Globus pallidus (tissue), 1 donor: Measurements from ENCODE around the gene KLK15.

Experiments
- DNase-seq: peaks from one replicate; pipeline ENCODE4 v3.0.0-alpha.2; 2015; ENCODE audit warnings: low spot score

Gene KLK15, protein sequence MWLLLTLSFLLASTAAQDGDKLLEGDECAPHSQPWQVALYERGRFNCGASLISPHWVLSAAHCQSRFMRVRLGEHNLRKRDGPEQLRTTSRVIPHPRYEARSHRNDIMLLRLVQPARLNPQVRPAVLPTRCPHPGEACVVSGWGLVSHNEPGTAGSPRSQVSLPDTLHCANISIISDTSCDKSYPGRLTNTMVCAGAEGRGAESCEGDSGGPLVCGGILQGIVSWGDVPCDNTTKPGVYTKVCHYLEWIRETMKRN

GRCh38 chr19:50833117-50833801, at the start of gene KLK15:
KLK15 (minus strand) TSS chr19:50833574; CDS start chr19:50831492, 2,082 bp downstream.
- DNase-seq: no peak

- no peak for DNase-seq
Observed at GRCh38 chr19:50882188-50882587, 48.8 kb upstream of the KLK15 start.

- no peak for DNase-seq
Observed at GRCh38 chr19:50880241-50880640, 46.9 kb upstream of the KLK15 start.

DNA sequence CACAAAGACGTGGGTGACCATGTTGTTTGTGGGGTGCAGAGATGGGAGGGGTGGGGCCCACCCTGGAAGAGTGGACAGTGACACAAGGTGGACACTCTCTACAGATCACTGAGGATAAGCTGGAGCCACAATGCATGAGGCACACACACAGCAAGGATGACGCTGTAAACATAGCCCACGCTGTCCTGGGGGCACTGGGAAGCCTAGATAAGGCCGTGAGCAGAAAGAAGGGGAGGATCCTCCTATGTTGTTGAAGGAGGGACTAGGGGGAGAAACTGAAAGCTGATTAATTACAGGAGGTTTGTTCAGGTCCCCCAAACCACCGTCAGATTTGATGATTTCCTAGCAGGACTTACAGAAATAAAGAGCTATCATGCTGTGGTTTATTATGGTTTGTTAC, 45.5 kb upstream of the KLK15 start:
- no peak for DNase-seq

DNA sequence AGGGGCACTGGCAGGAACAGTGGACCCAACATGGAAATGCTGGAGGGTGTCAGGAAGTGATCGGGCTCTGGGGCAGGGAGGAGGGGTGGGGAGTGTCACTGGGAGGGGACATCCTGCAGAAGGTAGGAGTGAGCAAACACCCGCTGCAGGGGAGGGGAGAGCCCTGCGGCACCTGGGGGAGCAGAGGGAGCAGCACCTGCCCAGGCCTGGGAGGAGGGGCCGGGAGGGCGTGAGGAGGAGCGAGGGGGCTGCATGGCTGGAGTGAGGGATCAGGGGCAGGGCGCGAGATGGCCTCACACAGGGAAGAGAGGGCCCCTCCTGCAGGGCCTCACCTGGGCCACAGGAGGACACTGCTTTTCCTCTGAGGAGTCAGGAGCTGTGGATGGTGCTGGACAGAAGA, 44.0 kb upstream of the KLK15 start:
- DNase-seq: no peak

DNA sequence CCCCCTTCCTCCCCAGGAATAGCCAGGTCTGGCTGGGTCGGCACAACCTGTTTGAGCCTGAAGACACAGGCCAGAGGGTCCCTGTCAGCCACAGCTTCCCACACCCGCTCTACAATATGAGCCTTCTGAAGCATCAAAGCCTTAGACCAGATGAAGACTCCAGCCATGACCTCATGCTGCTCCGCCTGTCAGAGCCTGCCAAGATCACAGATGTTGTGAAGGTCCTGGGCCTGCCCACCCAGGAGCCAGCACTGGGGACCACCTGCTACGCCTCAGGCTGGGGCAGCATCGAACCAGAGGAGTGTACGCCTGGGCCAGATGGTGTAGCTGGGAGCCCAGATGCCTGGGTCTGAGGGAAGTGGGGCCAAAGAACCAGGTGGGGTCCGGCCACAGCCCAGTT, 43.1 kb upstream of the KLK15 start:
- DNase-seq: no peak

- no peak for DNase-seq
Observed at GRCh38 chr19:50875795-50876422, 42.5 kb upstream of the KLK15 start.

- no peak for DNase-seq
Observed at GRCh38 chr19:50874211-50874610, 40.8 kb upstream of the KLK15 start.

- DNase-seq: no peak
Observed at GRCh38 chr19:50873056-50873455, 39.7 kb upstream of the KLK15 start, which contains the start of gene KLK2. KLK2 (plus strand) TSS chr19:50873439; CDS start chr19:50873474, 35 bp downstream.

GRCh38 chr19:50870417-50871089, 37.2 kb upstream of the KLK15 start:
- no peak for DNase-seq

DNA sequence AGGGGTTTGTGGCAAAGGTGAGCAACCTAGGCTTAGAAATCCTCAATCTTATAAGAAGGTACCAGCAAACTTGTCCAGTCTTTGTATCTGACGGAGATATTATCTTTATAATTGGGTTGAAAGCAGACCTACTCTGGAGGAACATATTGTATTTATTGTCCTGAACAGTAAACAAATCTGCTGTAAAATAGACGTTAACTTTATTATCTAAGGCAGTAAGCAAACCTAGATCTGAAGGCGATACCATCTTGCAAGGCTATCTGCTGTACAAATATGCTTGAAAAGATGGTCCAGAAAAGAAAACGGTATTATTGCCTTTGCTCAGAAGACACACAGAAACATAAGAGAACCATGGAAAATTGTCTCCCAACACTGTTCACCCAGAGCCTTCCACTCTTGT, 36.1 kb upstream of the KLK15 start:
- no peak for DNase-seq

DNA sequence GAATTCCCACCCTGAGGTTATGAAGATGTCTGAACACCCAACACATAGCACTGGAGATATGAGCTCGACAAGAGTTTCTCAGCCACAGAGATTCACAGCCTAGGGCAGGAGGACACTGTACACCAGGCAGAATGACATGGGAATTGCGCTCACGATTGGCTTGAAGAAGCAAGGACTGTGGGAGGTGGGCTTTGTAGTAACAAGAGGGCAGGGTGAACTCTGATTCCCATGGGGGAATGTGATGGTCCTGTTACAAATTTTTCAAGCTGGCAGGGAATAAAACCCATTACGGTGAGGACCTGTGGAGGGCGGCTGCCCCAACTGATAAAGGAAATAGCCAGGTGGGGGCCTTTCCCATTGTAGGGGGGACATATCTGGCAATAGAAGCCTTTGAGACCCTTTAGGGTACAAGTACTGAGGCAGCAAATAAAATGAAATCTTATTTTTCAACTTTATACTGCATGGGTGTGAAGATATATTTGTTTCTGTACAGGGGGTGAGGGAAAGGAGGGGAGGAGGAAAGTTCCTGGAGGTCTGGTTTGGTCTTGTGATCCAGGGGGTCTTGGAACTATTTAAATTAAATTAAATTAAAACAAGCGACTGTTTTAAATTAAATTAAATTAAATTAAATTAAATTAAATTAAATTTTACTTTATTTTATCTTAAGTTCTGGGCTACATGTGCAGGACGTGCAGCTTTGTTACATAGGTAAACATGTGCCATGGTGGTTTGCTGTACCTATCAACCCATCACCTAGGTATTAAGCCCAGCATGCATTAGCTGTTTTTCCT, 28.3 kb upstream of the KLK15 start:
- no peak for DNase-seq

- DNase-seq: no peak
Observed at GRCh38 chr19:50861010-50861409, 27.6 kb upstream of the KLK15 start.

DNA sequence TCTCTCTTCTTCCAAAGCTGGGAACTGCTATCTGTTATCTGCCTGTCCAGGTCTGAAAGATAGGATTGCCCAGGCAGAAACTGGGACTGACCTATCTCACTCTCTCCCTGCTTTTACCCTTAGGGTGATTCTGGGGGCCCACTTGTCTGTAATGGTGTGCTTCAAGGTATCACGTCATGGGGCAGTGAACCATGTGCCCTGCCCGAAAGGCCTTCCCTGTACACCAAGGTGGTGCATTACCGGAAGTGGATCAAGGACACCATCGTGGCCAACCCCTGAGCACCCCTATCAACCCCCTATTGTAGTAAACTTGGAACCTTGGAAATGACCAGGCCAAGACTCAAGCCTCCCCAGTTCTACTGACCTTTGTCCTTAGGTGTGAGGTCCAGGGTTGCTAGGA, 26.5 kb upstream of the KLK15 start:
- no peak for DNase-seq

- no peak for DNase-seq
Observed at GRCh38 chr19:50858886-50859285, 25.5 kb upstream of the KLK15 start.

DNA sequence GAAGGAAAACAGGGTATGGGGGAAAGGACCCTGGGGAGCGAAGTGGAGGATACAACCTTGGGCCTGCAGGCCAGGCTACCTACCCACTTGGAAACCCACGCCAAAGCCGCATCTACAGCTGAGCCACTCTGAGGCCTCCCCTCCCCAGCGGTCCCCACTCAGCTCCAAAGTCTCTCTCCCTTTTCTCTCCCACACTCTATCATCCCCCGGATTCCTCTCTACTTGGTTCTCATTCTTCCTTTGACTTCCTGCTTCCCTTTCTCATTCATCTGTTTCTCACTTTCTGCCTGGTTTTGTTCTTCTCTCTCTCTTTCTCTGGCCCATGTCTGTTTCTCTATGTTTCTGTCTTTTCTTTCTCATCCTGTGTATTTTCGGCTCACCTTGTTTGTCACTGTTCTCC, 24.0 kb upstream of the KLK15 start:
- DNase-seq: no peak

DNA sequence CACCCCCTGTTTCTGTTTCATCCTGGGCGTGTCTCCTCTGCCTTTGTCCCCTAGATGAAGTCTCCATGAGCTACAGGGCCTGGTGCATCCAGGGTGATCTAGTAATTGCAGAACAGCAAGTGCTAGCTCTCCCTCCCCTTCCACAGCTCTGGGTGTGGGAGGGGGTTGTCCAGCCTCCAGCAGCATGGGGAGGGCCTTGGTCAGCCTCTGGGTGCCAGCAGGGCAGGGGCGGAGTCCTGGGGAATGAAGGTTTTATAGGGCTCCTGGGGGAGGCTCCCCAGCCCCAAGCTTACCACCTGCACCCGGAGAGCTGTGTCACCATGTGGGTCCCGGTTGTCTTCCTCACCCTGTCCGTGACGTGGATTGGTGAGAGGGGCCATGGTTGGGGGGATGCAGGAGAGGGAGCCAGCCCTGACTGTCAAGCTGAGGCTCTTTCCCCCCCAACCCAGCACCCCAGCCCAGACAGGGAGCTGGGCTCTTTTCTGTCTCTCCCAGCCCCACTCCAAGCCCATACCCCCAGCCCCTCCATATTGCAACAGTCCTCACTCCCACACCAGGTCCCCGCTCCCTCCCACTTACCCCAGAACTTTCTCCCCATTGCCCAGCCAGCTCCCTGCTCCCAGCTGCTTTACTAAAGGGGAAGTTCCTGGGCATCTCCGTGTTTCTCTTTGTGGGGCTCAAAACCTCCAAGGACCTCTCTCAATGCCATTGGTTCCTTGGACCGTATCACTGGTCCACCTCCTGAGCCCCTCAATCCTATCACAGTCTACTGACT, 21.4 kb upstream of the KLK15 start, which contains the start of gene KLK3:
KLK3 (plus strand) TSS at position 280 of the 775 bp plus-strand sequence; CDS start at position 321, 41 bp downstream.
- DNase-seq: no peak

DNA sequence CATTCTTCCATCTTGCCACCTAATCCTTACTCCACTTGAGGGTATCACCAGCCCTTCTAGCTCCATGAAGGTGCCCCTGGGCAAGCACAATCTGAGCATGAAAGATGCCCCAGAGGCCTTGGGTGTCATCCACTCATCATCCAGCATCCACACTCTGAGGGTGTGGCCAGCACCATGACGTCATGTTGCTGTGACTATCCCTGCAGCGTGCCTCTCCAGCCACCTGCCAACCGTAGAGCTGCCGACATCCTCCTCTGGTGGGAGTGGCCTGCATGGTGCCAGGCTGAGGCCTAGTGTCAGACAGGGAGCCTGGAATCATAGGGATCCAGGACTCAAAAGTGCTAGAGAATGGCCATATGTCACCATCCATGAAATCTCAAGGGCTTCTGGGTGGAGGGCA, 18.2 kb upstream of the KLK15 start:
- DNase-seq: no peak

DNA sequence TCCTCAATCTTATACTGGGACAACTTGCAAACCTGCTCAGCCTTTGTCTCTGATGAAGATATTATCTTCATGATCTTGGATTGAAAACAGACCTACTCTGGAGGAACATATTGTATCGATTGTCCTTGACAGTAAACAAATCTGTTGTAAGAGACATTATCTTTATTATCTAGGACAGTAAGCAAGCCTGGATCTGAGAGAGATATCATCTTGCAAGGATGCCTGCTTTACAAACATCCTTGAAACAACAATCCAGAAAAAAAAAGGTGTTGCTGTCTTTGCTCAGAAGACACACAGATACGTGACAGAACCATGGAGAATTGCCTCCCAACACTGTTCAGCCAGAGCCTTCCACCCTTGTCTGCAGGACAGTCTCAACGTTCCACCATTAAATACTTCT, 17.4 kb upstream of the KLK15 start:
- DNase-seq: no peak

- DNase-seq: no peak
Observed at GRCh38 chr19:50844296-50844935, 11.0 kb upstream of the KLK15 start.
